C4-2B (cell line): ENCODE measurements around the gene CFAP46.
"Not testable (repeated sequence)": the region's sequence is repeated elsewhere in the genome, so short reads cannot be mapped to it uniquely, and the experiment has no call there.

Experiments used
- CTCF ChIP-seq: fragments of 450-650 bp; conservative IDR thresholded peaks from 2 replicates; pipeline ENCODE4 v1.5.1; 2017; ENCODE audit warnings: mild to moderate bottlenecking
- ZFX ChIP-seq: fragments of 450-650 bp; IDR thresholded peaks from 2 replicates; pipeline ENCODE4 v1.6.1; 2017

- not testable (repeated sequence) for TF ChIP-seq CTCF, ZFX
Observed at GRCh38 chr10:132956259-132956658, 13.9 kb upstream of the CFAP46 start.
